D721Med (cell line): ENCODE measurements around the gene PNCK.
"Not testable (repeated sequence)": the region's sequence is repeated elsewhere in the genome, so short reads cannot be mapped to it uniquely, and the experiment has no call there.

Source experiments
- DNase-seq: peaks from one replicate; pipeline ENCODE4 v3.0.0; 2011; ENCODE audit warnings: low spot score; ENCODE audit not compliant: insufficient read length
- FAIRE-seq: peaks from 2 replicates; lab custom pipeline; 2011; peaks lifted over from hg19 to GRCh38; lab: Jason Lieb, UNC
- TF ChIP-seq, protein P1 (sequence below): IDR thresholded peaks from 2 replicates; pipeline ENCODE4 v1.5.1; 2012; ENCODE audit warnings: mild to moderate bottlenecking, control low read depth; ENCODE audit not compliant: insufficient read depth; ENCODE audit errors: missing control alignments

Gene PNCK

DNA sequence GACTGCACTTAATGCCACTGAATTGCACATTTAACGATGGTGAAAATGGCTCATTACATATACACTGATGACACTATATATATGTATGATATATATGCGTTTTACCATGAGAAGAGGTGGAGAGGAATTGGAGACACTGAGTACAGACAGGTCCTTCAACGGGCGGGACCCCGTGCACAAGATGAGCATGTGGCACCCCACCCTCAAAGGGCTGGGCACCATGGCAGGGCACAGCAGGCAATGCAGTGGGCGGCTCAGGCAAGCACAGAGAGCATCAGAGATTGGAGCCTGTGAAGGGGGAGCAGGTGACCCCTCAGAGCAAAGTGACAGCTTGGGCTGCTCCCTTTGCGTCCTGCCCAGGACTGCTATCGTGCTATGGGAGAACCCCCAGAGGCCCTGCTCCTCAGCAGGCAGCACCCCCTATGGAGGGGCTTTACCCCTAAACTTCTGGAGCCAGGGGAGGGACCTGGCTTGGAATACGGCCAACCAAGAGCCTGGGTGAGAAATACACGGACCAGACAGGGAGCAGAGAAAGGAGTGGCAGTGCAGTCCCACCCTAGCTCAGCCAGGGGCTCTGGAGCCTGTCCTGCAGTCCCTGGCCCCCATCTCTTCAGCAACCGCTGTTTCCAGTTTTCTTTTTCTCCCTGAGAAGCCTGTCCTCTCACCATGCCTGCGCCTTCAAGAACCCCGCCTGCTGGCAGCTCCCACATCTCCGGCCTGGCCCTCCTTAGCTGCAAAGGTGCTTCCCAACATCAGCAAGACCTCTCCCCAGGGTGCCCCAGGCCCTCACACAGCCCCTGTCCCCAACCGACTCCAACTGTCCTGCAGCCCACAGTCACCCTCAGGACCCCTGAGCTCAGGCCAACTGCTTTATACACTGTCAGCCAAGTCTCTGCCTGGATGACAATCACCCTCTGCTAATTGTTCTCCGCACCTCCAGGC is 24.6 kb upstream of the PNCK start:
- TF ChIP-seq, protein P1, sequence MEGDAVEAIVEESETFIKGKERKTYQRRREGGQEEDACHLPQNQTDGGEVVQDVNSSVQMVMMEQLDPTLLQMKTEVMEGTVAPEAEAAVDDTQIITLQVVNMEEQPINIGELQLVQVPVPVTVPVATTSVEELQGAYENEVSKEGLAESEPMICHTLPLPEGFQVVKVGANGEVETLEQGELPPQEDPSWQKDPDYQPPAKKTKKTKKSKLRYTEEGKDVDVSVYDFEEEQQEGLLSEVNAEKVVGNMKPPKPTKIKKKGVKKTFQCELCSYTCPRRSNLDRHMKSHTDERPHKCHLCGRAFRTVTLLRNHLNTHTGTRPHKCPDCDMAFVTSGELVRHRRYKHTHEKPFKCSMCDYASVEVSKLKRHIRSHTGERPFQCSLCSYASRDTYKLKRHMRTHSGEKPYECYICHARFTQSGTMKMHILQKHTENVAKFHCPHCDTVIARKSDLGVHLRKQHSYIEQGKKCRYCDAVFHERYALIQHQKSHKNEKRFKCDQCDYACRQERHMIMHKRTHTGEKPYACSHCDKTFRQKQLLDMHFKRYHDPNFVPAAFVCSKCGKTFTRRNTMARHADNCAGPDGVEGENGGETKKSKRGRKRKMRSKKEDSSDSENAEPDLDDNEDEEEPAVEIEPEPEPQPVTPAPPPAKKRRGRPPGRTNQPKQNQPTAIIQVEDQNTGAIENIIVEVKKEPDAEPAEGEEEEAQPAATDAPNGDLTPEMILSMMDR, result no peak
- FAIRE-seq, result no peak
- no peak for DNase-seq

DNA sequence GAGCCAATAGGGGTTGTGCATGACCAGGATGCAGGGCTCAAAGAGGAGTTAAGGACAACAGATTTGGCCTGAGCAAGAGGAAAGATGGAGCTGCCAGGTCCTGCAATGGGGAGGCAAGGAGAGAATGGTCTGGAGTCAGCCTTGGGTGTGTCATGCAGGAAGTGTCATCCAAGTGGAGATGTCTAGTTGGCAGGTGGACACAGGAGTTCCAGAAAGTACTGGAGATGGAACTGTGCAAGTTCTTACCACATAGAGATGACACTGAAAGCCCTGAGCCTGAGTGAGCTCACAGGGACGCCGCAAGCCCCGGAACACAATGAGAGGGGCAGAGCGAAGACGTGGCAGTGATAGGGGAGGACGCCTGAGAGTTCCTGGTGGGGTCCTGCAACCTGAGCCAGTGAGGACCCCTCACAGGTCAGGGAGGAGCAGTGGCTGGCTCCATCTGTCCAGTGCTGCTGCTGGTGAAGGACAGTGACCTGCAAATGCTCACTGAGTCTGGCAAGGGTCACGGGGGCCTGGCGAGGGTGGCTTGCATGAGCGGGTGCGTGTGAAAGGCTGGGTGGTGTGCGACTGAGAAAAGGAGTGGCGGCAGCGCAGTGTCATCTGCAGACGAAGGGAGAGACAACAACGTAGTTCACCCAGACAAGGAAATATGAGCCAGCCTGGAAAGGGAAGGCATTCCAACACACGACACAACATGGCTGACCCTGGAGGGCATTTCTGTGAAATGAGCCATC is 23.5 kb upstream of the PNCK start:
- DNase-seq, FAIRE-seq: not testable (repeated sequence)

GRCh38 chrX:153696538-153696937 is 22.9 kb upstream of the PNCK start:
- not testable (repeated sequence) for DNase-seq

GRCh38 chrX:153696100-153696499 is 22.5 kb upstream of the PNCK start:
- DNase-seq (no peak), FAIRE-seq (no peak)
- TF ChIP-seq, protein P1, result no peak

More at GRCh38 chrX:153696538-153696937, 22.9 kb upstream of the PNCK start:
- not testable (repeated sequence) for FAIRE-seq

- DNase-seq (no peak), FAIRE-seq (no peak)
- TF ChIP-seq, protein P1, result no peak
These were observed 21.2 kb upstream of the PNCK start for GRCh38 chrX:153694687-153695270.

GRCh38 chrX:153694256-153694655 is 20.6 kb upstream of the PNCK start:
- DNase-seq, FAIRE-seq: not testable (repeated sequence)

DNA sequence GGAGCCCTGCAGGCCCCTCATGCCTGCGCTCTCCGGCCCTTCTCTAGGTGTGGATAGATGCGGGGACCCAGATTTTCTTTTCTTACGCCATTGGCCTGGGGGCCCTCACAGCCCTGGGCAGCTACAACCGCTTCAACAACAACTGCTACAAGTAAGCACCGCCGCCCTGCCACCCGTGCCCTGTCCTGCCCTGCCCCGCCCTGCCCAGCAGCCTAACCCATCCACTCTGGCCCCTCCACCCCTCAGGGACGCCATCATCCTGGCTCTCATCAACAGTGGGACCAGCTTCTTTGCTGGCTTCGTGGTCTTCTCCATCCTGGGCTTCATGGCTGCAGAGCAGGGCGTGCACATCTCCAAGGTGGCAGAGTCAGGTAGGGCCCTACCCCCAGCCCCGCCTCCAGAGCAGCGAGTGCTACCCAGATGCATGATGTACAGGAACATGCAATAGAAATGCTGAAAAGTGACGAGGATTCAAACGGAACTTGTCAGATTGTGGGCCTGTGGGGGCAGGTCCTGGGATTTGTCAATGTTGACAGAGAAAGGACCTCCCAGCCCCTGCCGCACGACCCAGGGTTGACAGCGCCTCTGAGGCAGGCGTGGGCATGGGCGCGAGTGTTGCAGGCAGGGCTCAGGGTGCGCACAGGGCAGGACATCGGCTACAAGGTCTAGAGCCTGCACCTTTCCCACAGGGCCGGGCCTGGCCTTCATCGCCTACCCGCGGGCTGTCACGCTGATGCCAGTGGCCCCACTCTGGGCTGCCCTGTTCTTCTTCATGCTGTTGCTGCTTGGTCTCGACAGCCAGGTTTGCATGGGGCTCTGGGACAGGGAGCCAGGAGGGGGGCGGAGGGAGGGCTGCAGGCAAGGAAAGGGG is 19.8 kb upstream of the PNCK start:
- FAIRE-seq (no peak), DNase-seq (no peak)
- TF ChIP-seq, protein P1, result no peak

GRCh38 chrX:153692611-153693156 is 19.1 kb upstream of the PNCK start:
- DNase-seq, result no peak
- FAIRE-seq, result no peak
- TF ChIP-seq, protein P1, result no peak
